Measurements from ENCODE around the gene ALKBH7.
"Not testable (repeated sequence)": the region's sequence is repeated elsewhere in the genome, so short reads cannot be mapped to it uniquely, and the experiment has no call there.

Gene ALKBH7

GRCh38 chr19:6372594-6373095, at the start of gene ALKBH7:
Gene ALKBH7, plus strand, starts transcription at chr19:6372794. Its CDS starts 27 bp downstream, at chr19:6372821.
- H3K36me3 ChIP-seq (ENCODE audit: insufficient read depth, low read length): peaks cover 13% of the 10 kb centered on the region; the same call in 1 of the 2 replicates
- H3K9ac ChIP-seq (ENCODE audit: insufficient read length): peak within 1 kb of the TSS; percentile 89
- H3K27ac ChIP-seq: peak within 1 kb of the TSS; percentile 95
- TF ChIP-seq POLR2AphosphoS5 (IDR thresholded peaks at IDR 0.05; ENCODE audit: borderline replicate concordance, low read depth, low read length): peak; percentile 61; the same call in 1 of the 2 replicates
- no peak for TF ChIP-seq EZH2 (IDR thresholded peaks at IDR 0.05)
- no peaks in the 10 kb centered on the region for H3K9me3 ChIP-seq (ENCODE audit: low read depth, low read length)
- peak; percentile 99 for DNase-seq (ENCODE audit: low read depth, low spot score)
- peak within 1 kb of the TSS; percentile 99 for H3K4me3 ChIP-seq

- H3K4me3 ChIP-seq: no peak overlapping the region
- TF ChIP-seq FOXP2 (optimal IDR thresholded peaks at IDR 0.05; ENCODE audit: control extremely low read depth, extremely low read length, insufficient read depth) (no peak), POLR2AphosphoS5 (IDR thresholded peaks at IDR 0.05; ENCODE audit: borderline replicate concordance, low read depth, low read length) (no peak; the same call in 1 of the 2 replicates), EZH2 (IDR thresholded peaks at IDR 0.05) (no peak)
- no peaks in the 10 kb centered on the region for H3K9me3 ChIP-seq (ENCODE audit: low read depth, low read length)
- H3K27ac ChIP-seq: peak overlapping the region; percentile 36; the same call in 1 of the 2 replicates
- H3K36me3 ChIP-seq (ENCODE audit: insufficient read depth, low read length): no peaks in the 10 kb centered on the region
- no peak for DNase-seq (ENCODE audit: low read depth, low spot score)
- H3K9ac ChIP-seq (ENCODE audit: insufficient read length): no peak overlapping the region
These were observed 47.8 kb upstream of the ALKBH7 start for GRCh38 chr19:6324757-6325156.

- H3K4me3 ChIP-seq: no peak overlapping the region
- no peak overlapping the region for H3K27ac ChIP-seq
- no peaks in the 10 kb centered on the region for H3K36me3 ChIP-seq (ENCODE audit: insufficient read depth, low read length)
- H3K9me3 ChIP-seq (ENCODE audit: low read depth, low read length): no peaks in the 10 kb centered on the region
- H3K9ac ChIP-seq (ENCODE audit: insufficient read length): no peak overlapping the region
- DNase-seq (ENCODE audit: low read depth, low spot score): no peak
- TF ChIP-seq FOXP2 (optimal IDR thresholded peaks at IDR 0.05; ENCODE audit: control extremely low read depth, extremely low read length, insufficient read depth) (no peak), POLR2AphosphoS5 (IDR thresholded peaks at IDR 0.05; ENCODE audit: borderline replicate concordance, low read depth, low read length) (no peak), EZH2 (IDR thresholded peaks at IDR 0.05) (no peak)
These were observed 47.0 kb upstream of the ALKBH7 start for GRCh38 chr19:6325614-6326013.

GRCh38 chr19:6326815-6327214, 45.8 kb upstream of the ALKBH7 start:
- no peak for DNase-seq (ENCODE audit: low read depth, low spot score)
- Histone ChIP-seq H3K9me3 (ENCODE audit: low read depth, low read length) (no peaks in the 10 kb centered on the region), H3K9ac (ENCODE audit: insufficient read length) (no peak overlapping the region), H3K27ac (no peak overlapping the region), H3K36me3 (ENCODE audit: insufficient read depth, low read length) (no peaks in the 10 kb centered on the region), H3K4me3 (no peak overlapping the region)
- TF ChIP-seq POLR2AphosphoS5 (IDR thresholded peaks at IDR 0.05; ENCODE audit: borderline replicate concordance, low read depth, low read length) (no peak), FOXP2 (optimal IDR thresholded peaks at IDR 0.05; ENCODE audit: control extremely low read depth, extremely low read length, insufficient read depth) (no peak), EZH2 (IDR thresholded peaks at IDR 0.05) (no peak)

- Histone ChIP-seq H3K4me3 (no peak within 1 kb of the TSS), H3K9me3 (ENCODE audit: low read depth, low read length) (no peaks in the 10 kb centered on the region), H3K36me3 (ENCODE audit: insufficient read depth, low read length) (no peaks in the 10 kb centered on the region), H3K27ac (no peak within 1 kb of the TSS), H3K9ac (ENCODE audit: insufficient read length) (no peak within 1 kb of the TSS)
- TF ChIP-seq EZH2 (IDR thresholded peaks at IDR 0.05) (no peak), POLR2AphosphoS5 (IDR thresholded peaks at IDR 0.05; ENCODE audit: borderline replicate concordance, low read depth, low read length) (no peak), FOXP2 (optimal IDR thresholded peaks at IDR 0.05; ENCODE audit: control extremely low read depth, extremely low read length, insufficient read depth) (no peak)
- no peak for DNase-seq (ENCODE audit: low read depth, low spot score)
These were observed 39.2 kb upstream of the ALKBH7 start, which contains the start of gene ACER1 for GRCh38 chr19:6333439-6333838. Gene ACER1, minus strand, starts transcription at chr19:6333612. Its CDS starts 61 bp downstream, at chr19:6333551.

- H3K27ac ChIP-seq: no peak overlapping the region
- H3K9me3 ChIP-seq (ENCODE audit: low read depth, low read length): no peaks in the 10 kb centered on the region
- TF ChIP-seq FOXP2 (optimal IDR thresholded peaks at IDR 0.05; ENCODE audit: control extremely low read depth, extremely low read length, insufficient read depth) (no peak), POLR2AphosphoS5 (IDR thresholded peaks at IDR 0.05; ENCODE audit: borderline replicate concordance, low read depth, low read length) (no peak), EZH2 (IDR thresholded peaks at IDR 0.05) (no peak)
- no peak overlapping the region for H3K4me3 ChIP-seq
- no peak overlapping the region for H3K9ac ChIP-seq (ENCODE audit: insufficient read length)
- H3K36me3 ChIP-seq (ENCODE audit: insufficient read depth, low read length): no peaks in the 10 kb centered on the region
- no peak for DNase-seq (ENCODE audit: low read depth, low spot score)
These were observed 37.9 kb upstream of the ALKBH7 start for GRCh38 chr19:6334490-6335285.

GRCh38 chr19:6340493-6341201, 31.9 kb upstream of the ALKBH7 start:
- H3K27ac ChIP-seq: peak overlapping the region; percentile 76
- H3K4me3 ChIP-seq: no peak overlapping the region
- no peak for DNase-seq (ENCODE audit: low read depth, low spot score)

GRCh38 chr19:6343462-6343861, 29.1 kb upstream of the ALKBH7 start:
- no peak for DNase-seq (ENCODE audit: low read depth, low spot score)
- no peak overlapping the region for H3K9ac ChIP-seq (ENCODE audit: insufficient read length)
- TF ChIP-seq POLR2AphosphoS5 (IDR thresholded peaks at IDR 0.05; ENCODE audit: borderline replicate concordance, low read depth, low read length) (no peak), FOXP2 (optimal IDR thresholded peaks at IDR 0.05; ENCODE audit: control extremely low read depth, extremely low read length, insufficient read depth) (no peak), EZH2 (IDR thresholded peaks at IDR 0.05) (no peak)
- H3K4me3 ChIP-seq: no peak overlapping the region
- H3K36me3 ChIP-seq (ENCODE audit: insufficient read depth, low read length): no peaks in the 10 kb centered on the region
- no peaks in the 10 kb centered on the region for H3K9me3 ChIP-seq (ENCODE audit: low read depth, low read length)
- no peak overlapping the region for H3K27ac ChIP-seq

More at GRCh38 chr19:6340493-6341201, 31.9 kb upstream of the ALKBH7 start:
- Histone ChIP-seq H3K9me3 (ENCODE audit: low read depth, low read length) (no peaks in the 10 kb centered on the region), H3K9ac (ENCODE audit: insufficient read length) (no peak overlapping the region), H3K36me3 (ENCODE audit: insufficient read depth, low read length) (no peaks in the 10 kb centered on the region)
- TF ChIP-seq POLR2AphosphoS5 (IDR thresholded peaks at IDR 0.05; ENCODE audit: borderline replicate concordance, low read depth, low read length) (no peak), FOXP2 (optimal IDR thresholded peaks at IDR 0.05; ENCODE audit: control extremely low read depth, extremely low read length, insufficient read depth) (no peak), EZH2 (IDR thresholded peaks at IDR 0.05) (no peak)

- not testable (repeated sequence) for H3K9ac ChIP-seq (ENCODE audit: insufficient read length); H3K27ac ChIP-seq; H3K4me3 ChIP-seq
These were observed 23.3 kb upstream of the ALKBH7 start for GRCh38 chr19:6349271-6349670.

More at GRCh38 chr19:6349271-6349670, 23.3 kb upstream of the ALKBH7 start:
- not testable (repeated sequence) for H3K9me3 ChIP-seq (ENCODE audit: low read depth, low read length); DNase-seq (ENCODE audit: low read depth, low spot score); H3K36me3 ChIP-seq (ENCODE audit: insufficient read depth, low read length)
